Right kidney (tissue), 1 donor: ENCODE data around the gene DENND1A.
A peak's percentile ranks its signal among the peaks of the same experiment; 100 is the strongest.

Experiments
- DNase-seq: peaks from one replicate; pipeline ENCODE4 v3.0.0-alpha.2; 2016

DENND1A gene

DNA sequence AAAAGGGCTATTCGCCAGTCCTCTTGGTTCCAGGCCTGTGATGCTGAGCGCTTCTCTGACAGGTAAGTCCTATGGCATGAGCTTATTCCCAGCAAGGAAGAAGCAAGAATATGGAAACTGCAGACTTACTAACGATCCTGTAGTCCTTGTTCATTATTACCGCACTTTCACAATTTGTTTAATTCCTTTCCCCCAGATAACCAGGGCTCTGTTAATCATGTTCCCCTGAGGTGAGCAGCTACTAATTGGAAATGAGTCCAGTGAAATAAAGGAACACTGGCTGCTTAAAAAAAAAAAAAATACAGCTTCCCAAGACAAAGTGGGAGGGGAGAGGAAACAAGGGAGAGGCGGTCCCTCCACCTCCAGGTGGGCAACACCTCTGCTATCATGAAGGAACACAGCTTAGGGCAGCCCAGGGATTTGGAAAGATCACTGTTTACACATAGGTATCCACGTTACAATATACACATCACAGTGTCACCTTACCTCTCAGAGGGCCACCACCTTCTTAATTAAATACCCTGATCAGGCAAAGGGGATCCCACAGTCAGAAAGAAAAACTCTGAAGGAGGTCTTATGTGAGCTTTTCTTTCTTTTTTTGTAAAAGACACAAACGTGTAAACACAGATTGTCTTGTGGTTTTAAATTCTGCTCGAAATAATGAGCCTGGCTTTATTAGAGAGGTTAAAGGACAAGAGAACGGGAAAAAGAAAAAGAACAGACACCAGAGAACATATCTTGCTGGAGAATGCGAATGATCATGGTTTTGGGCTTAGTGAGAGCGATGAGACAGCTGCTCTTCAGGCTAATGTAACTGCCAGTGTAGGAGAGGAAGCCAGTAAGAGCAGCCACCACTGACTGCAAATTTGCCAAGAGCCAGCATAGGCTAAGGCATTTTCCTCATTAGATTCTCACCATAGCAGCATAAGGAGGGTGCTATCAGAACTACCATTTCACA lies 315.3 kb downstream of the DENND1A start:
- no peak for DNase-seq

DNA sequence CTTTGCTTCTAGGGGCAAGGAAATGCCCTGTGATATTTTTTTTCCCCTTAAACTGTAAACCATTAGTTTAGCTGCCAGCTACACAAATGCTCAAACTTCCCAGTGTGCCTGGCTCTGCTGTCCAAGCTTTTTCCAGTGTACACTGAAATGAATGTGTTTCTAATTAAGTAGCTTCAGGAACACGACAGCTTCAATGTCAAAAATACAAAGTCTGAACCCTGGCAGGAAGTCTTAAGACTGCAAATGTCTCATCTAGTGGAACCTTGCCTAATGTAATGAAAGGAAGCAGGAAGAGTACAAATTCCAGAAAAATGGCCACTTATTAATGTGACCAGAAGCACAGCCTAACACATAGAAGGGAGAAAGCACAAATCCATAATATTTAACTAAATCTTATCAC lies 318.7 kb downstream of the DENND1A start:
- DNase-seq: no peak

DNA sequence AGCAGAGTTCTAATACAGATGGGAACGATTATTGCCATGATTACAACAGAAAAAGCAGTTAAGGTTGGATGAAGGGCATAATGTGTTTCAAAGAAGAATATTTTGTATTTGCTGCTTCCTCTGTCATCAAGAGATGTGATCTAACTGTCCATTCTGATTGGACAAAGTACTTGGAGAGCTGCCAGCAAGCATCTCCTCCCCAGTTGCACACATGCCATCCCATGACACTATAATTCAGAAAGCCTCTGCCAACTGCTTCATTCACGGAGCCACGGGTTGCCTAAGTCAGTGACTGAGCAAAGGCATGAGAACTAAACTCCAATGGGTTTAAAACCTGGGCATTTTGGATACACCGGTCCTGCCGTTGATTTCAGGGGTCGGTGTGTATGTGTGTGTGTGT lies 320.1 kb downstream of the DENND1A start:
- no peak for DNase-seq

DNA sequence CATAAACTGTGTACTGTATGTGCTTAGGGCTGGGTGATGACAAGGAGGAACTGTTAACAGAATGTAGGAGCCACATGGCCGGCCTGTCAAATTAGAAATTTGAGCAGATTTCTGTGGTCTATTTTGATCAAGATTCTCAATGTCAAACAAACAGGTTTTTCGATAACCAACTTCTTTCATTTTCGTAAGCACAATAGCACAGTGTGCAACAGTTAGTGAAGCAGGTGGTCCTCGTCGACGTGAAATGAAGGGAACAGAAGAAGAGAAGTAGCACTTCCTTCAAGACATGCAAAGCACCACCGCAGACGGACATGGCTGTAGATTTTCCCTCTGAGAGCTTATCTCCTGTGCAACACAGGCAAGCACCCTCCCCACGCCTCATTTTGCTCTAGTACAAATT lies 321.8 kb downstream of the DENND1A start:
- no peak for DNase-seq

DNA sequence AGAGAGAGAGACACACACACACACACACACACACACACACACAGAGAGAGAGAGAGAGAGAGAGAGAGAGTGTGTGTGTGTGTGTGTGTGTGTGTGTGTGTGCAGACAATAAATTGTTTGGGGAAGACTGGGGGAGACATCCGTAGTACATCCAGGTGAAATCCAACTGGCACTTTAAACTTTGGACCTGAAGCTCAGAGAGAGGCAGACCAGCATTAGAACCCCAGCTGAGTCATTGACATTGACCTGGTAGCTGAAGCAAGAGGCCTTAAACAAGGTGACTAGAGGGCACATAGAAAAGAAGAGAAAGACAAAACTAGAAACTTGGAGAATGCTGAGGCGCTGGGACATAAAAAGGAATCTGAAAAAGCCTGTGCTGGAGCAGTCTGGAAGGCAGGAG lies 322.4 kb downstream of the DENND1A start:
- DNase-seq: no peak

GRCh38 chr9:123606141-123606540 lies 323.8 kb downstream of the DENND1A start:
- DNase-seq: no peak

GRCh38 chr9:123605286-123605685 lies 324.6 kb downstream of the DENND1A start:
- DNase-seq: no peak

GRCh38 chr9:123604861-123605260 lies 325.1 kb downstream of the DENND1A start:
- no peak for DNase-seq

DNA sequence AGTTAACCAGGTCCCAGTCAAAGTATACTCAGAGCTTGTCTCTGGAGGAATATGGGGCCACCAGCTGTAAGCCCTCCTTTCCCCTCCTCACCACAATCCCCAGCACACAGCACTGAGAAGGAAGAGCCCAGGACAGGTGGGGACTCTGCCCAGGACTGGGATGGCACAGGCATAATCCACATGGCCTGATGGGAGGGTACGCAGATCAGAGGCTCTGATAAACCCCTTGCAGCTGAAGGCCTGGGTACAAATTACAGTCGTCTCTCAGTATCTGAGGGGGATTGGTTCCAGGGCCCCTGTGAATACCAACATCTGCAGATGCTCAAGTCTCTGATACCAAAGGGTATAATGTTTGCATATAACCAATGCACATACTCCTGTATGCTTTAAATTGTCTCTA lies 328.1 kb downstream of the DENND1A start:
- DNase-seq: no peak

- DNase-seq: no peak
These were observed 330.1 kb downstream of the DENND1A start for GRCh38 chr9:123599781-123600180.

- DNase-seq: no peak
These were observed 331.9 kb downstream of the DENND1A start for GRCh38 chr9:123597876-123598556.

DNA sequence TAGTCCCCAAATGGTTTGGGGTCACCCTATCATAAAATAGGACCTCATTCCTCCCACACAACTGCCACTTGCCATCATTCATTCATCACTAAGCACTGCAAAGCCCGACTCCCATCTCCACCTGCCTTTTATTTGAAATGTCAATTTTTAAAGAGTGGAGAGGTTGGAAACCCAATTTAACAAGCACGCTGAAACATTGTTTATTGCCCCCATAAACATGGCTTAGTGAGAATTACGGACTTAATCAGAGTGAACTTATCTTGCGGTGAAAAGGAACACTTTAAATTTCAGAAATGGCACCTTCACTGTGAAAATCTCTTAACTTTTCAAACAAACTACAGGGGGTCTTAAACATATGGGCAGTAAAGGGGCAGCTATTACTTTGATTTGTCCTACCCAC lies 332.9 kb downstream of the DENND1A start:
- DNase-seq: no peak

- no peak for DNase-seq
These were observed 338.6 kb downstream of the DENND1A start for GRCh38 chr9:123591283-123591682.

DNA sequence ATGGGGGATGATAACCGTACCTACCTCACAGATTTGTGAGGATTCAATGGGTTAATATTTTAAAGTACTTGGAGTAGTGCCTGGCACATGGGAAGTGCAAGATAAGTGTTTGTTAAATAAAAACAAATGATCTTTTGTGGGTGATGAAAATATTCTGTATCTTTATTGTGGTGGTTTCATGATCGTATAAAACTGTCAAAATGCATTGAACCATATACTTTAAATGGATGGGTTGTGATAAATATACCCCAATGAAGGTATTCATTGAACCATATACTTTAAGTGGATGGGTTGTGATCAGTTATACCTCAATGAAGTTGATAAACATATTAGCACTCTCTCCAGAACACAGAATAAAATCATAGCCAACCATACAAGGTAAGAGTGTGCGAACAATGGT lies 339.4 kb downstream of the DENND1A start:
- no peak for DNase-seq

DNA sequence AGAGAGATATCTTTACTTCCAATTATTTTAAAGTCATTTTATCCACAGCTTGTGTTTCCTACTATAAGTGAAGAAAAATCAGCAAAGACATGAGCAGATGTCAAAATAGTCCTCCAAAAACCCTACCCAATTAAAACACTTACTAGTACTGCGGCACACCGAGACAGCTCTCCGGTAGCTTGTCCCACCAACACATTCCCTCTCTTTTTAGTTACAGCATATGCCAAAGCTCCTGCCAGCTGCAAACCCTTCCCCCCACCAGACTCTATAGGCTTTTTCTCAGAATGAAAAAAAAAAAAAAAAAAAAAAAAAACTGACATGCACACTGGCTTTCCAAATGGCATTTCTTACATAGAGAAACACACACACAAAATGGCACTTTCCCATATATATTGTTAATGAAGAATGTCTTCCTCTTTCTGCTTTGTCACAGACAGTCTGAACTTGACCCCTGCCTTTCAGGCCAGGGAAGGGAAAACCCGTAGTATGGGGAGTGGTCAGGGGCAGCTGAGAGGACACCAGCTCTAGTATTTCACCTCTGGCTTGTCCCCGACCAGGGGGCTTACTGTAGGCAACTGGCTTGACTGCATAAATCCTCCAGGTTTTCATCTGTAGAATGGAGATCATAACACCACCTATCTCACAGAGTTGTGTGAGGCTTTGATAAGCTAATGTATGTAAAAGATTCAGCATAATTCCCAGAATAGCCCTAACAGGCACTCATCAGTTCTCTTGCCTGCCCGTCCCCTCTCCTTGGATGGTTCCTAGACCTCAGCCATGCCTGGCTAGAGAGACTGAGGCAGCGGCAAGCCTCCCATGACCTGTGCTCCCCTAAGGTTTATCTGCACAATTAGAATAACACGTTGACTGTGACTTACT lies 340.3 kb downstream of the DENND1A start:
- DNase-seq: no peak

DNA sequence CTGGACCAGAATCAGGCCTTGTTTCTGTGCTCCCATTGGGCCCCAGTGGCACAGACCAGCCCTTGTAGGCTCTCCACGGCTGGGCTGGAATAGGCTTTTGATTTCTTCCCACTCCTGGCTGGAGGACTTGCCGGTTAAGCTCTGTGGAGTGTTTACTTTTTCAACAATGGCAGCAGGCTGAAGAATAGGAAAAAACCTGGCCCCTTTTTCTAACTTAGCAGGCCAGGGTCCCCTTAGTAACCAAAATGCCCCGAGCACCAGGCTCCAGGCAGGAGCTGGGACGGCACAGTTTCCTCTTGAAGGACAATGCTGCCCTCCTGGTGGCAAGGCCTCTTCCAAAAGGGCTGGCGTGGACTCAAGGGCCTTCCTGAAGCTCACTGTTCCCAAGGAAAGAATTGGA lies 343.7 kb downstream of the DENND1A start:
- no peak for DNase-seq

GRCh38 chr9:123584202-123585176 lies 345.4 kb downstream of the DENND1A start:
- no peak for DNase-seq

DNA sequence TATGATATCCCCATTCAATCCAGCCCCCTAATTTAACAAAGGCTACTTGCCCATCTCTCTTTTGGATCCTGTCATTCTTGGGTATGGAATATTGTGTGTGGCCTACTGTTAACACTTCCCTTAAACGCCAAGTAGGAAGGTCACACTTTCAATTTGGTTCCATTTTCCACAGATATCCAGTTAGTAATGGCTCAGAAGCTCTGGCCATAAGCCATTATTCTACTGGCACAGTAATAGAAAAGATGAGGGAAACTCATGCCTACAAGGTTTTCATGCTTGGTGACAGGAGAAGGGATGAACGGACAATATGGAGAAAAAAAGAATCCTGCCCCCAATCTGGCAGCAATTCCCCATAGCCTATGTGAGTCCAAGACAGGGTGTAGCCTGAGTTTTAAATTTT lies 346.3 kb downstream of the DENND1A start:
- DNase-seq: no peak

GRCh38 chr9:123571240-123571639 lies 358.7 kb downstream of the DENND1A start:
- DNase-seq: no peak

- DNase-seq: peak; percentile 24
These were observed 360.9 kb downstream of the DENND1A start for GRCh38 chr9:123568691-123569688.
